Measurements from ENCODE around the gene OSTF1. TPM values are rescaled to one million over a fixed set of nuclear protein-coding genes. Genes with fewer than 3 reads are reported as not detected.

OSTF1 gene
- polyA plus RNA-seq, 1 donor: 33.3 TPM

- H3K27ac ChIP-seq (ENCODE audit: low read length): no peak overlapping the region
- H3K27me3 ChIP-seq (ENCODE audit: control insufficient read depth, insufficient read depth, low read length): no peaks in the 10 kb centered on the region
- H3K4me1 ChIP-seq (ENCODE audit: control insufficient read depth, insufficient read depth, low read length): no peaks in the 10 kb centered on the region
- no peak overlapping the region for H3K4me3 ChIP-seq (ENCODE audit: low read length)
- no CpG with 5 or more reads among the region's 1 CpG for WGBS (ENCODE audit: insufficient coverage, low lambda C conversion rate)
- no peaks in the 10 kb centered on the region for H3K9me3 ChIP-seq (ENCODE audit: control insufficient read depth, low read depth, low read length)
- H3K36me3 ChIP-seq (ENCODE audit: control insufficient read depth, insufficient read depth, low read length): peaks cover 39% of the 10 kb centered on the region
- no peak for DNase-seq
These were observed 50.1 kb downstream of the OSTF1 start for GRCh38 chr9:75138260-75139040.

GRCh38 chr9:75139201-75139600 is 50.9 kb downstream of the OSTF1 start:
- Histone ChIP-seq H3K36me3 (ENCODE audit: control insufficient read depth, insufficient read depth, low read length) (peaks cover 44% of the 10 kb centered on the region), H3K27me3 (ENCODE audit: control insufficient read depth, insufficient read depth, low read length) (no peaks in the 10 kb centered on the region), H3K9me3 (ENCODE audit: control insufficient read depth, low read depth, low read length) (no peaks in the 10 kb centered on the region), H3K27ac (ENCODE audit: low read length) (no peak overlapping the region), H3K4me1 (ENCODE audit: control insufficient read depth, insufficient read depth, low read length) (no peaks in the 10 kb centered on the region), H3K4me3 (ENCODE audit: low read length) (no peak overlapping the region)
- WGBS (ENCODE audit: insufficient coverage, low lambda C conversion rate): 100% methylated on average over 1 of the region's 7 CpGs
- no peak for DNase-seq

- Histone ChIP-seq H3K27ac (ENCODE audit: low read length) (no peak overlapping the region), H3K27me3 (ENCODE audit: control insufficient read depth, insufficient read depth, low read length) (no peaks in the 10 kb centered on the region), H3K36me3 (ENCODE audit: control insufficient read depth, insufficient read depth, low read length) (peaks cover 46% of the 10 kb centered on the region), H3K4me1 (ENCODE audit: control insufficient read depth, insufficient read depth, low read length) (no peaks in the 10 kb centered on the region), H3K9me3 (ENCODE audit: control insufficient read depth, low read depth, low read length) (no peaks in the 10 kb centered on the region), H3K4me3 (ENCODE audit: low read length) (no peak overlapping the region)
- no peak for DNase-seq
- 100% methylated on average over 1 of the region's 3 CpGs for WGBS (ENCODE audit: insufficient coverage, low lambda C conversion rate)
These were observed 51.9 kb downstream of the OSTF1 start for GRCh38 chr9:75140261-75140660.

DNA sequence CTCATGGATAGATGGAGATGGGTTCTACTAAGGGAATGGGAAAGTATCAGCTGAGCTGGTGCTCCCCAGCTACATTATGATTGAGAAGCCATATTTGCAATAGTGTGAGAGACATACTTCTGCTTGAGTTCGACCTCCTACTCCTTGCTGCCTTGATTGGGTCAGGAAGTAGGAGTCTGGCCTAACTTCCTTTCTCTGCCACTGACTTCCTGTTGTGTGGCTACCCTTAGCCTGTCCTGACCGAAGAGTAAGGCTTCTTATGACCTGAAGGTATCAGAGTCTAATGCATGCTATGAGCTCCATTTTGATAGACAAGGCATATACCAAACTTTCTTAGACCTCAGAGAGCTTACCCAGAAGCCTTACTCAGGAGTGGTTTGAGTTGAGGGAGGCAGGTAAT is 53.9 kb downstream of the OSTF1 start:
- H3K27ac ChIP-seq (ENCODE audit: low read length): no peak overlapping the region
- H3K36me3 ChIP-seq (ENCODE audit: control insufficient read depth, insufficient read depth, low read length): peaks cover 37% of the 10 kb centered on the region
- no peaks in the 10 kb centered on the region for H3K9me3 ChIP-seq (ENCODE audit: control insufficient read depth, low read depth, low read length)
- DNase-seq: no peak
- WGBS (ENCODE audit: insufficient coverage, low lambda C conversion rate): no CpG with 5 or more reads among the region's 2 CpGs
- H3K4me3 ChIP-seq (ENCODE audit: low read length): no peak overlapping the region
- H3K27me3 ChIP-seq (ENCODE audit: control insufficient read depth, insufficient read depth, low read length): no peaks in the 10 kb centered on the region
- H3K4me1 ChIP-seq (ENCODE audit: control insufficient read depth, insufficient read depth, low read length): no peaks in the 10 kb centered on the region

- Histone ChIP-seq H3K27ac (ENCODE audit: low read length) (no peak overlapping the region), H3K36me3 (ENCODE audit: control insufficient read depth, insufficient read depth, low read length) (peaks cover 30% of the 10 kb centered on the region), H3K27me3 (ENCODE audit: control insufficient read depth, insufficient read depth, low read length) (no peaks in the 10 kb centered on the region), H3K4me3 (ENCODE audit: low read length) (no peak overlapping the region), H3K9me3 (ENCODE audit: control insufficient read depth, low read depth, low read length) (no peaks in the 10 kb centered on the region), H3K4me1 (ENCODE audit: control insufficient read depth, insufficient read depth, low read length) (no peaks in the 10 kb centered on the region)
- no peak for DNase-seq
- WGBS (ENCODE audit: insufficient coverage, low lambda C conversion rate): no CpG with 5 or more reads among the region's 3 CpGs
These were observed 57.9 kb downstream of the OSTF1 start for GRCh38 chr9:75146229-75146628.

- no peaks in the 10 kb centered on the region for H3K4me1 ChIP-seq (ENCODE audit: control insufficient read depth, insufficient read depth, low read length)
These were observed 59.3 kb downstream of the OSTF1 start for GRCh38 chr9:75147638-75148037.

GRCh38 chr9:75148561-75148960 is 60.2 kb downstream of the OSTF1 start:
- Histone ChIP-seq H3K4me1 (ENCODE audit: control insufficient read depth, insufficient read depth, low read length) (no peaks in the 10 kb centered on the region), H3K27ac (ENCODE audit: low read length) (no peak overlapping the region), H3K9me3 (ENCODE audit: control insufficient read depth, low read depth, low read length) (no peaks in the 10 kb centered on the region), H3K27me3 (ENCODE audit: control insufficient read depth, insufficient read depth, low read length) (no peaks in the 10 kb centered on the region), H3K4me3 (ENCODE audit: low read length) (no peak overlapping the region), H3K36me3 (ENCODE audit: control insufficient read depth, insufficient read depth, low read length) (peaks cover 21% of the 10 kb centered on the region)
- WGBS (ENCODE audit: insufficient coverage, low lambda C conversion rate): no CpG with 5 or more reads among the region's 1 CpG
- no peak for DNase-seq

More at GRCh38 chr9:75147638-75148037, 59.3 kb downstream of the OSTF1 start:
- Histone ChIP-seq H3K4me3 (ENCODE audit: low read length) (no peak overlapping the region), H3K9me3 (ENCODE audit: control insufficient read depth, low read depth, low read length) (no peaks in the 10 kb centered on the region), H3K27ac (ENCODE audit: low read length) (no peak overlapping the region), H3K36me3 (ENCODE audit: control insufficient read depth, insufficient read depth, low read length) (peaks cover 25% of the 10 kb centered on the region), H3K27me3 (ENCODE audit: control insufficient read depth, insufficient read depth, low read length) (no peaks in the 10 kb centered on the region)
- 82% methylated on average over 2 of the region's 4 CpGs for WGBS (ENCODE audit: insufficient coverage, low lambda C conversion rate)
- no peak for DNase-seq

- no peak overlapping the region for H3K27ac ChIP-seq (ENCODE audit: low read length)
- no peaks in the 10 kb centered on the region for H3K4me1 ChIP-seq (ENCODE audit: control insufficient read depth, insufficient read depth, low read length)
- no peaks in the 10 kb centered on the region for H3K9me3 ChIP-seq (ENCODE audit: control insufficient read depth, low read depth, low read length)
- peaks cover 15% of the 10 kb centered on the region for H3K36me3 ChIP-seq (ENCODE audit: control insufficient read depth, insufficient read depth, low read length)
- no peak for DNase-seq
- H3K4me3 ChIP-seq (ENCODE audit: low read length): no peak overlapping the region
- no peaks in the 10 kb centered on the region for H3K27me3 ChIP-seq (ENCODE audit: control insufficient read depth, insufficient read depth, low read length)
- no CpG with 5 or more reads among the region's 6 CpGs for WGBS (ENCODE audit: insufficient coverage, low lambda C conversion rate)
These were observed 61.5 kb downstream of the OSTF1 start for GRCh38 chr9:75149841-75150241.

- Histone ChIP-seq H3K36me3 (ENCODE audit: control insufficient read depth, insufficient read depth, low read length) (peaks cover 17% of the 10 kb centered on the region), H3K27me3 (ENCODE audit: control insufficient read depth, insufficient read depth, low read length) (no peaks in the 10 kb centered on the region), H3K4me1 (ENCODE audit: control insufficient read depth, insufficient read depth, low read length) (no peaks in the 10 kb centered on the region), H3K27ac (ENCODE audit: low read length) (no peak overlapping the region), H3K9me3 (ENCODE audit: control insufficient read depth, low read depth, low read length) (no peaks in the 10 kb centered on the region), H3K4me3 (ENCODE audit: low read length) (no peak overlapping the region)
- 100% methylated on average over 1 of the region's 6 CpGs for WGBS (ENCODE audit: insufficient coverage, low lambda C conversion rate)
- DNase-seq: no peak
These were observed 62.2 kb downstream of the OSTF1 start for GRCh38 chr9:75150512-75150911.

DNA sequence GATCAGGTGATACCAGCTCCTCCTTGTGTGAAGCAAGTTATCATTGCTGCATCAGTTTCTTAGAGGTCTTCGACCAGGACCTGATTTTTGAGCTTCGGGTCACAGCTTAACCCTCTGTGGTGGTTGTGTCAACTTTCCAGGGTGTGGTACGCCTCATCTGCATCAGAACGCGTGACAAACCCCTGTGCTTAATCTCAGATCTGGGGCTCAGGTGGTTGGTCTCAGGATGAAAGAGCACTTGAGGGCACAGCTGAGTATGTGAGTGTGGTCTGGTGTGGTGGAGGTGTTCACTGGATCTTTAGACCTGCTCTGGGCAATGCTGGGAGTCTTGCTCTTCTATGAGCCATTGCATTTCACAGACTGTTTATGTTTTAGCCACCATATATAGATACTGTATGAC is 64.1 kb downstream of the OSTF1 start:
- H3K4me1 ChIP-seq (ENCODE audit: control insufficient read depth, insufficient read depth, low read length): no peaks in the 10 kb centered on the region
- H3K27ac ChIP-seq (ENCODE audit: low read length): no peak overlapping the region
- H3K36me3 ChIP-seq (ENCODE audit: control insufficient read depth, insufficient read depth, low read length): peaks cover 18% of the 10 kb centered on the region
- no peak for DNase-seq
- H3K4me3 ChIP-seq (ENCODE audit: low read length): no peak overlapping the region
- no peaks in the 10 kb centered on the region for H3K9me3 ChIP-seq (ENCODE audit: control insufficient read depth, low read depth, low read length)
- WGBS (ENCODE audit: insufficient coverage, low lambda C conversion rate): no CpG with 5 or more reads among the region's 5 CpGs
- no peaks in the 10 kb centered on the region for H3K27me3 ChIP-seq (ENCODE audit: control insufficient read depth, insufficient read depth, low read length)

DNA sequence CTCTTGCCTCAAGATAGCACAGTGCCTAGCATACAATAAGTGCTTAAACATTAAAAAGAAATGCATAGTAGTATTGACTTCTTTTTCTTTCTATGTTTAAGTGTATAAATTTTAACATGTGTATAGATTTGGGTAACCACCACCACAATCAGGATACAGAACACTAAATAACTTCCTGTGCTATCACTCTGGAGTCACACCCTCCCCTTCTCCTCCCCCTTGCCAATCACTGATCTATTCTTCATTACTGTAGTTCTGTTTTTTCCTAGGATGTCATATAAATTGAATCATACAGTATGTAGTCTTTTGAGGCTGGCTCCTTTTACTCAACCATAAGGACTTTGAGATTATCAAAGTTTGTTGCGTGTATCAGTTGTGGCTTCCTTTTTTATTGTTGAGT is 68.5 kb downstream of the OSTF1 start:
- H3K36me3 ChIP-seq (ENCODE audit: control insufficient read depth, insufficient read depth, low read length): peaks cover 9% of the 10 kb centered on the region
- H3K4me1 ChIP-seq (ENCODE audit: control insufficient read depth, insufficient read depth, low read length): no peaks in the 10 kb centered on the region
- H3K4me3 ChIP-seq (ENCODE audit: low read length): no peak overlapping the region
- WGBS (ENCODE audit: insufficient coverage, low lambda C conversion rate): no CpG with 5 or more reads among the region's 1 CpG
- no peaks in the 10 kb centered on the region for H3K9me3 ChIP-seq (ENCODE audit: control insufficient read depth, low read depth, low read length)
- no peaks in the 10 kb centered on the region for H3K27me3 ChIP-seq (ENCODE audit: control insufficient read depth, insufficient read depth, low read length)
- no peak for DNase-seq
- no peak overlapping the region for H3K27ac ChIP-seq (ENCODE audit: low read length)
